ENCODE measurements around the gene ELOB.

ELOB gene

DNA sequence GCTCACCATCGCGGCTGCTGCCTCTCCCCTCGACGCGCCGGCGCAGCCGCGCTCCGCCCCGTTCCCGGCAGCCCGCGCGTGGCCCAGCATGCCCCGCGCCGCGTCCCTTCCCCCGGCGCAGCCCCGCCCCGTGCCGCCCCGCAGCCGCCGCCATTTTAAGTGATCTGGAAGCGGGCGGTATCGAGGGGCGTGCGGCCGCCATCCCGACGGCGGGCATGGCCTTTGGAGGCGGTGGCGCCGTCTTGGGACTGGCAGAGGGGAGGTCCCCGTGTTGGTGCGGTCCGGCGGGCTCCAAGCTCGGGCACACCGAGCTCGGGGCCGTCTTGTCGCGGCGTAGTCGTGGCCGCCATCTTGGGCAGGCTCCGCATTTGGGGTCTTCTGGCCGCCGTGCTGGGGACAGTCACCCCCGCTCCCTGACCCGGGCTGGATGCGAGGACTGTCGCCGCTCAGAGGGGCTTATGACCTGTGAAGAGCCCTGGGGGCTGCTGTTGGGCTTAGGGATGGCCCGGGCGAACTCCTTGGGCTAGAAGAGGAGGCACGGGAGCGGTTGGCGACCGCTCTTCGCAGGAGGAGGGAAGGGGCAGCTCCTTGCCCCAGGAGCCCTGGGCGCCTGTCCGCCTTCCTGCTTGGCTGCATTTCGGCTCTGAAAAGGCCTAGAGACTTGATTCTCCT, at the start of gene ELOB:
Gene ELOB, minus strand, starts transcription at position 50 of the 672 bp plus-strand sequence. Its CDS starts 41 bp downstream, at position 9.
- H3K27ac Mint-ChIP-seq: peak within 1 kb of the TSS; percentile 98
- no peaks in the 10 kb centered on the region for H3K9me3 Mint-ChIP-seq
- H3K4me3 Mint-ChIP-seq: peak within 1 kb of the TSS; percentile 90
- peaks cover 46% of the 10 kb centered on the region for H3K36me3 Mint-ChIP-seq
- peak; percentile 81 to 93 for DNase-seq (ENCODE audit: low spot score in 2 of 2)
- peak; percentile 93 for ATAC-seq
- peaks cover 43% of the 10 kb centered on the region for H3K4me1 Mint-ChIP-seq

DNA sequence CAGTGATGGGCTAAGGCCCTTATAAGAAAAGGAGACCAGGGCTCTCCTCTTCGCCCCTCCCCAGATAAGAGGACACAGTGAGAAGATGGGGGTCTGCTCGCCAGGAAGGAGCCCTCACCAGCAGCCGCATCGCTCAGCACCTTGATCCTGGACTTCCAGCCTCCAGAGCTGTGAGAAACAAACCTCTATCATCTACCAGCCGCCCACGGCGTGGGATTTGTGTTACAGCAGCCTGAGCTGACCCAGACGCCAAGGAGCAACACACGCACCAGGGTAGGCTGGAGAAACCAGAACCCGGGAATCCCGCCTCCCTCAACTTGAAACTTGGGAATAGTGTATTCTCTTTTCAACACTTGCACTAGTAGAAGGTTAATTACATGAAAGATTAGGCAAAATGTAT, 48.8 kb upstream of the ELOB start:
- Mint-ChIP-seq H3K27ac (no peak overlapping the region), H3K4me3 (no peak overlapping the region), H3K36me3 (no peaks in the 10 kb centered on the region), H3K4me1 (no peaks in the 10 kb centered on the region), H3K9me3 (no peaks in the 10 kb centered on the region)
- ATAC-seq (no peak), DNase-seq (ENCODE audit: low spot score in 2 of 2) (no peak)

- Mint-ChIP-seq H3K4me1 (no peaks in the 10 kb centered on the region), H3K4me3 (no peak overlapping the region), H3K27ac (no peak overlapping the region), H3K9me3 (no peaks in the 10 kb centered on the region), H3K36me3 (no peaks in the 10 kb centered on the region)
- ATAC-seq (no peak), DNase-seq (ENCODE audit: low spot score in 2 of 2) (no peak)
These were observed 48.1 kb upstream of the ELOB start for GRCh38 chr16:2825049-2825742.

DNA sequence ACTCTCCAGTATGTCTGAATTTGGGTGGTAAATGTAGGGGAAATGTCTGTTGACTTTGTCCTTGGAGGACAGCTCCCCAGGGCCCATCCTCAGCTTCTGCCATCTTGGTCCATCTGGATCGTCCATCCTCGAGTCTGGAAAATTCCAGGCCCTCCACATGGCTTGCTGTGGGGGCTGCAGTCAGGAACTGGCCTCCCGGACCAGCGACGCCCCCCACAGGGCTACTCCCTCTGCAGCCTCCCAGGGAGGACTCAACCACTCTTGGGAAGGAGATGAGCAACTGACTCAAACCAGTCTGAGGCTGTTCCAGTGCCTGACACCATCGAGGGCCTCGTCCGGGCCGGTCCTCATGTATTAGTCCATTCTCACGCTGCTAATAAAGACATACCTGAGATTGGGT, 47.5 kb upstream of the ELOB start:
- H3K36me3 Mint-ChIP-seq: no peaks in the 10 kb centered on the region
- DNase-seq (ENCODE audit: low spot score in 2 of 2): no peak
- H3K27ac Mint-ChIP-seq: no peak overlapping the region
- H3K4me1 Mint-ChIP-seq: no peaks in the 10 kb centered on the region
- no peaks in the 10 kb centered on the region for H3K9me3 Mint-ChIP-seq
- ATAC-seq: no peak
- H3K4me3 Mint-ChIP-seq: no peak overlapping the region

GRCh38 chr16:2822496-2822895, 45.4 kb upstream of the ELOB start:
- H3K36me3 Mint-ChIP-seq: no peaks in the 10 kb centered on the region
- no peaks in the 10 kb centered on the region for H3K9me3 Mint-ChIP-seq
- H3K27ac Mint-ChIP-seq: no peak overlapping the region
- ATAC-seq: no peak
- no peaks in the 10 kb centered on the region for H3K4me1 Mint-ChIP-seq
- H3K4me3 Mint-ChIP-seq: no peak overlapping the region
- no peak for DNase-seq (ENCODE audit: low spot score in 2 of 2)

- no peaks in the 10 kb centered on the region for H3K4me1 Mint-ChIP-seq
- no peak for ATAC-seq
- H3K36me3 Mint-ChIP-seq: no peaks in the 10 kb centered on the region
- no peaks in the 10 kb centered on the region for H3K9me3 Mint-ChIP-seq
- H3K4me3 Mint-ChIP-seq: no peak overlapping the region
- no peak for DNase-seq (ENCODE audit: low spot score in 2 of 2)
- H3K27ac Mint-ChIP-seq: no peak overlapping the region
These were observed 45.0 kb upstream of the ELOB start for GRCh38 chr16:2822158-2822495.

GRCh38 chr16:2821487-2822157, 44.5 kb upstream of the ELOB start:
- DNase-seq (ENCODE audit: low spot score in 2 of 2) (no peak), ATAC-seq (no peak)
- no peaks in the 10 kb centered on the region for H3K4me1 Mint-ChIP-seq
- H3K36me3 Mint-ChIP-seq: no peaks in the 10 kb centered on the region
- no peak overlapping the region for H3K27ac Mint-ChIP-seq
- H3K4me3 Mint-ChIP-seq: no peak overlapping the region
- H3K9me3 Mint-ChIP-seq: no peaks in the 10 kb centered on the region

- H3K9me3 Mint-ChIP-seq: no peaks in the 10 kb centered on the region
- no peaks in the 10 kb centered on the region for H3K36me3 Mint-ChIP-seq
- no peak overlapping the region for H3K4me3 Mint-ChIP-seq
- H3K4me1 Mint-ChIP-seq: no peaks in the 10 kb centered on the region
- H3K27ac Mint-ChIP-seq: no peak overlapping the region
- ATAC-seq (no peak), DNase-seq (ENCODE audit: low spot score in 2 of 2) (no peak)
These were observed 43.9 kb upstream of the ELOB start for GRCh38 chr16:2820836-2821486.

- Mint-ChIP-seq H3K36me3 (no peaks in the 10 kb centered on the region), H3K27ac (no peak overlapping the region)
These were observed 43.1 kb upstream of the ELOB start for GRCh38 chr16:2819939-2820835.

GRCh38 chr16:2819179-2819938, 42.3 kb upstream of the ELOB start:
- ATAC-seq (no peak), DNase-seq (ENCODE audit: low spot score in 2 of 2) (no peak)
- H3K4me3 Mint-ChIP-seq: no peak overlapping the region
- H3K9me3 Mint-ChIP-seq: no peaks in the 10 kb centered on the region
- no peak overlapping the region for H3K27ac Mint-ChIP-seq
- no peaks in the 10 kb centered on the region for H3K36me3 Mint-ChIP-seq
- H3K4me1 Mint-ChIP-seq: no peaks in the 10 kb centered on the region

More at GRCh38 chr16:2819939-2820835, 43.1 kb upstream of the ELOB start:
- ATAC-seq (no peak), DNase-seq (ENCODE audit: low spot score in 2 of 2) (no peak)
- Mint-ChIP-seq H3K4me1 (no peaks in the 10 kb centered on the region), H3K4me3 (no peak overlapping the region), H3K9me3 (no peaks in the 10 kb centered on the region)

DNA sequence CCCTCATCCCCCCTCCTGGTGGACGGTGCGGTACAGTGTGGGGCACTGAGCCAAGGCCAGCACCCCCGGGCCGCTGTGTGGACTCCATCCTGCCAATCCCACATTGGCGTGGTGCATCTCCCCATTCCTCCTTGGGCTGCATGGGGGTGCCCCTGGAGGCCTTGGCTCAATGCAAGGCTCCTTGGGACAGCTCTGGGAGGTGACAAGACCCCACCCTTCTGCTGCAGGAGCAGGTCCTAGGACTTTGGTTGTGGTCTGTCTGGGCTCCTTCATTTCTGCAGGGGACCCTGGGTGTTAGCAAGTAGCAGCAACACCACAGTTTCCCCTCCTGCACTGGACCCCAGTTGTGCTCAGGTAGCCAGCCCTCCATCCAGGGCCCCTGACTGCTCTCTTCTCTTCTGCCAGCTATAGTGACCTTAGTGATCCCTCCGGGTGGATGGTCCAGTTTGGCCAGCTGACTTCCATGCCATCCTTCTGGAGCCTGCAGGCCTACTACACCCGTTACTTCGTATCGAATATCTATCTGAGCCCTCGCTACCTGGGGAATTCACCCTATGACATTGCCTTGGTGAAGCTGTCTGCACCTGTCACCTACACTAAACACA, 41.3 kb upstream of the ELOB start:
- no peaks in the 10 kb centered on the region for H3K4me1 Mint-ChIP-seq
- peak overlapping the region; percentile 6 for H3K4me3 Mint-ChIP-seq
- no peaks in the 10 kb centered on the region for H3K9me3 Mint-ChIP-seq
- no peaks in the 10 kb centered on the region for H3K36me3 Mint-ChIP-seq
- ATAC-seq: no peak
- no peak for DNase-seq (ENCODE audit: low spot score in 2 of 2)
- H3K27ac Mint-ChIP-seq: peak overlapping the region; percentile 40

DNA sequence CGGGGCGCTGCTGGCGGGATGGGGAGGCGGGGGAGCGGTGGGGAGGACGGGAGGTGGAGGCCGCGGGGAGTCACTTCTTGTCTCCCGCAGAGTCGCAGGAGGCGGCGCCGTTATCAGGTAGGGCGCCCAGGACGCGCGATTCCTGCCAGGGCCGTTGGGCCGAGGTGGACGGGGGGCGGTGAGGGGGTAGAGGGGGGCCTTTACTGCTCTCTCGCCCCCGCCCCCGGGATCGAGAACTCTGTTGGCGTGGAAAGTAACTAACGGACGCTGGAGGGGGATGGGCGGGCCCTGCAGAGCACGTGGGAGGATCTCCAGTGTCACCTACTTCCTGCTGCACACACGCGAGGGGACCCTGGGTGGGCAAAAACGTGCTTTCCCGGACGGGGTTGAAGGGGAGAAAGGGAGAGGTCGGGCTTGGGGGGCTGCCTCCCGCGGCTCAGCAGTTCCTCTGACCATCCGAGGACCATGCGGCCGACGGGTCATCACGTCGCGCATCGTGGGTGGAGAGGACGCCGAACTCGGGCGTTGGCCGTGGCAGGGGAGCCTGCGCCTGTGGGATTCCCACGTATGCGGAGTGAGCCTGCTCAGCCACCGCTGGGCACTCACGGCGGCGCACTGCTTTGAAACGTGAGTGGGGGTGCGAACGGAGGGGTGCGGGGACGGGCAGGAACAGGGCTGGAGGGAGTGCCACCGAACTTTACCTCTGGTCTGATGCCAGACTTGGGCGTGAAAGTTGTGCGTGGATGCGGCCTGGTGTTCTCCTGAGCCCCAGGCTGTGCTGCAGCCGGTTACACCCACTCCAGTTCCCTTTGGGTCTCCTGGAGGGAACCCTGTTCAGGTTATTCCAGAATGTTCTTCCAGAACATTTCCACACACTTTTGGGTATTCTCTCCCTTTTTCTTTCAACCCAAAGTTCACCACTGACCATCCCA, 40.5 kb upstream of the ELOB start:
- ATAC-seq: no peak
- no peaks in the 10 kb centered on the region for H3K9me3 Mint-ChIP-seq
- peak overlapping the region; percentile 40 for H3K27ac Mint-ChIP-seq
- H3K4me3 Mint-ChIP-seq: peak overlapping the region; percentile 40
- no peaks in the 10 kb centered on the region for H3K4me1 Mint-ChIP-seq
- H3K36me3 Mint-ChIP-seq: no peaks in the 10 kb centered on the region
- no peak for DNase-seq (ENCODE audit: low spot score in 2 of 2)

- H3K9me3 Mint-ChIP-seq: no peaks in the 10 kb centered on the region
- peak within 1 kb of the TSS; percentile 40 for H3K4me3 Mint-ChIP-seq
- no peaks in the 10 kb centered on the region for H3K36me3 Mint-ChIP-seq
- peak; percentile 58 for ATAC-seq
- H3K4me1 Mint-ChIP-seq: no peaks in the 10 kb centered on the region
- H3K27ac Mint-ChIP-seq: peak within 1 kb of the TSS; percentile 26
- DNase-seq (ENCODE audit: low spot score in 2 of 2): peak in 1 of 2 donors; percentile 70
These were observed 39.8 kb upstream of the ELOB start, which contains the start of gene PRSS21 for GRCh38 chr16:2816751-2817339. Gene PRSS21 (plus strand): TSS chr16:2817237. CDS start chr16:2817269, 32 bp downstream.
